Endothelial cell (in vitro differentiated cells): ENCODE data around the gene FXYD7. TPM values are rescaled to one million over a fixed set of nuclear protein-coding genes. Genes with fewer than 3 reads are reported as not detected.
A peak's percentile ranks its signal among the peaks of the same experiment; 100 is the strongest.
"Not testable (repeated sequence)": the region's sequence is repeated elsewhere in the genome, so short reads cannot be mapped to it uniquely, and the experiment has no call there.

ENCODE experiments used
- DNase-seq: peaks from one replicate; pipeline ENCODE4 v3.0.0; 2021; ENCODE audit warnings: low spot score
- H3K27ac Mint-ChIP-seq: one replicate; pipeline ENCODE4 v1.8.0; 2021; ENCODE audit warnings: mixed read lengths, inconsistent platforms; ENCODE audit not compliant: unreplicated experiment
- H3K27me3 Mint-ChIP-seq: one replicate; pipeline ENCODE4 v1.8.0; 2021; ENCODE audit warnings: mild to moderate bottlenecking, moderate library complexity, mixed read lengths, inconsistent platforms; ENCODE audit not compliant: unreplicated experiment
- H3K36me3 Mint-ChIP-seq: one replicate; pipeline ENCODE4 v1.8.0; 2021; ENCODE audit warnings: mild to moderate bottlenecking, low read depth, mixed read lengths, inconsistent platforms; ENCODE audit not compliant: unreplicated experiment
- H3K4me1 Mint-ChIP-seq: one replicate; pipeline ENCODE4 v1.8.0; 2021; ENCODE audit warnings: mild to moderate bottlenecking, mixed read lengths, inconsistent platforms; ENCODE audit not compliant: unreplicated experiment
- H3K4me3 Mint-ChIP-seq: one replicate; pipeline ENCODE4 v1.8.0; 2021; ENCODE audit warnings: mild to moderate bottlenecking, mixed read lengths, inconsistent platforms; ENCODE audit not compliant: unreplicated experiment
- H3K9me3 Mint-ChIP-seq: one replicate; pipeline ENCODE4 v1.8.0; 2021; ENCODE audit warnings: mixed read lengths, inconsistent platforms; ENCODE audit not compliant: unreplicated experiment
- total RNA-seq: library from RNA; stranded (reverse); fragmentation: NEBNext Ultra II Directional; extraction: Animal tissue kit (Norgen Biotek cat#: 25700); gene quantifications from one replicate; pipeline ENCODE4 v1.2.1, GENCODE V29; 2021; ENCODE audit not compliant: unreplicated experiment
- TF ChIP-seq, protein P1 (sequence below): fragments of 200-600 bp; sonication (generic); IDR thresholded peaks from one replicate; pipeline ENCODE4 v1.5.0; 2021; ENCODE audit warnings: antibody characterized with exemption; ENCODE audit not compliant: unreplicated experiment

Gene FXYD7
- total RNA-seq, 1 donor from 2014 or later, result 0.67 TPM

DNA sequence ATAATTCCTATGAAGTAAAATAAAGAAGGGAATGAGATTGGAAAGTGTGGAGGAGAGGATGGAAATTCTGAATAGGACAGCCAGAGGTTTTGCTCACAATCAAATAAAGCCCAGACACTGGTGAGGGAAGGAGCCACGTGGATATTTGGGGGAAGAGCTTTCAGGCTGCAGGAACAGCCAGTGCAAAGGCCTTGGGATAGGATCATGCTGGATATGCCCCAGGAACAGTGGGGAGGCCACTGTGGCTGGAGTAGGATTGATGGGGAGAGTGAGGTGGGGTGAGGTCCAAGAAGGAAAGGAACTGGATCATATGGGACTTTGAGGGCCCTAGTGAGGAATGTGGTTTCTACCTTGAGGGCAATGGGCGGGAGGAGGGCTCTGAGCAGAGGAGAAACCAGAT is 7.4 kb downstream of the FXYD7 start:
- Mint-ChIP-seq H3K36me3 (peaks cover 7% of the 10 kb centered on the region), H3K4me3 (peak overlapping the region; percentile 3), H3K4me1 (peaks cover 17% of the 10 kb centered on the region), H3K27me3 (peaks cover 14% of the 10 kb centered on the region), H3K27ac (no peak overlapping the region), H3K9me3 (no peaks in the 10 kb centered on the region)
- DNase-seq, result no peak
- TF ChIP-seq, protein P1, sequence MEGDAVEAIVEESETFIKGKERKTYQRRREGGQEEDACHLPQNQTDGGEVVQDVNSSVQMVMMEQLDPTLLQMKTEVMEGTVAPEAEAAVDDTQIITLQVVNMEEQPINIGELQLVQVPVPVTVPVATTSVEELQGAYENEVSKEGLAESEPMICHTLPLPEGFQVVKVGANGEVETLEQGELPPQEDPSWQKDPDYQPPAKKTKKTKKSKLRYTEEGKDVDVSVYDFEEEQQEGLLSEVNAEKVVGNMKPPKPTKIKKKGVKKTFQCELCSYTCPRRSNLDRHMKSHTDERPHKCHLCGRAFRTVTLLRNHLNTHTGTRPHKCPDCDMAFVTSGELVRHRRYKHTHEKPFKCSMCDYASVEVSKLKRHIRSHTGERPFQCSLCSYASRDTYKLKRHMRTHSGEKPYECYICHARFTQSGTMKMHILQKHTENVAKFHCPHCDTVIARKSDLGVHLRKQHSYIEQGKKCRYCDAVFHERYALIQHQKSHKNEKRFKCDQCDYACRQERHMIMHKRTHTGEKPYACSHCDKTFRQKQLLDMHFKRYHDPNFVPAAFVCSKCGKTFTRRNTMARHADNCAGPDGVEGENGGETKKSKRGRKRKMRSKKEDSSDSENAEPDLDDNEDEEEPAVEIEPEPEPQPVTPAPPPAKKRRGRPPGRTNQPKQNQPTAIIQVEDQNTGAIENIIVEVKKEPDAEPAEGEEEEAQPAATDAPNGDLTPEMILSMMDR, result no peak

DNA sequence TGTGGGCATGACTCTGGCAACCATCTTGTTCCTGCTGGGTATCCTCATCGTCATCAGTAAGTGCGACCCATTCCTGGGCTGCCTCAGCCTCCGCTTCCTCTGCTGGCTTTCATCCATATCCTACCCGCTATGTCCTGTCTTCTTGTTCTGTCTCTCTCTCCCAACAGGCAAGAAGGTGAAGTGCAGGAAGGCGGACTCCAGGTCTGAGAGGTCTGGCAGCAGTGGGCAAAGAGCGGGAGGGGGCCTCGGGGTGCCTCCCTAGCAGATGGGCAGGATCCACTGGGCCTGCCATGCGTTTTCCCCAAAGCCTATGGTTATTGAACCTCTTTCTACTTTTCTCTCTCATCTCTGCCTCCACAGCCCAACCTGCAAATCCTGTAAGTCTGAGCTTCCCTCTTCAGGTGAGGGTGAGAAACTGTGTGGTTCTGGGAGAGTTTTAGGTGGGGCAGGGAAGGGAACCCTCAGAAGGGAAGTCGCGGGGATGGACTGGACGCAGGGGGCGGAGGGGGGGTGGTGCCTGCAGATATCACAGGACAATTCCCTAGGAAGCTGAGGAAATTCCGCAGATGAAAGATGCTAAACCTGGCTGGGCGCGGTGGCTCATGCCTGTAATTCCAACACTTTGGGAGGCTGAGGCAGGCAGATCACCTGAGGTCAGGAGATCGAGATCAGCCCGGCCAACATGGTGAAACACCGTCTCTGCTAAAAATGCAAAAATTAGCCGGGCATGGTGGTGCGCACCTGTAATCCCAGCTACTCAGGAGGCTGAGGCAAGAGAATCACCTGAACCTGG is 8.4 kb downstream of the FXYD7 start:
- Mint-ChIP-seq H3K9me3 (no peaks in the 10 kb centered on the region), H3K36me3 (peaks cover 13% of the 10 kb centered on the region), H3K4me3 (no peak overlapping the region), H3K27me3 (peaks cover 14% of the 10 kb centered on the region), H3K27ac (no peak overlapping the region), H3K4me1 (peaks cover 20% of the 10 kb centered on the region)
- no peak for DNase-seq
- TF ChIP-seq, protein P1, result no peak

DNA sequence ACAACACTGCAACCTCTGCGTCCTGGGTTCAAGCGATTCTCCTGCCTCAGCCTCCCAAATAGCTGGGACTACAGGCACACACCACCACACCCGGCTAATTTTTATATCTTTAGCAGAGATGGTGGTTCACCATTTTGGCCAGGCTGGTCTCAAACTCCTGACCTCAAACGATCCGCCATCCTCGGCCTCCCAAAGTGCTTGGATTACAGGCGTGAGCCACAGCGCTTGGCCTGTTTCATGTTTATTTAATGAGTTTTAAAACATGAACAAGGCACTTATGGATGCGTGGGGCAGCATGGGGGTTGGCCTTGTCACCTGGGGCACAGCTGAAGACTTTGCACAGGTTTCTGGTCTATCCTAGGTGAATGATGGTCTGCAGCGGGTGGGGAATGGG is 10.1 kb downstream of the FXYD7 start:
- peaks cover 15% of the 10 kb centered on the region for H3K36me3 Mint-ChIP-seq
- H3K27ac Mint-ChIP-seq, H3K9me3 Mint-ChIP-seq, DNase-seq: not testable (repeated sequence)
- peaks cover 21% of the 10 kb centered on the region for H3K4me1 Mint-ChIP-seq
- H3K27me3 Mint-ChIP-seq, result peaks cover 14% of the 10 kb centered on the region
- peak overlapping the region; percentile 67 for H3K4me3 Mint-ChIP-seq

DNA sequence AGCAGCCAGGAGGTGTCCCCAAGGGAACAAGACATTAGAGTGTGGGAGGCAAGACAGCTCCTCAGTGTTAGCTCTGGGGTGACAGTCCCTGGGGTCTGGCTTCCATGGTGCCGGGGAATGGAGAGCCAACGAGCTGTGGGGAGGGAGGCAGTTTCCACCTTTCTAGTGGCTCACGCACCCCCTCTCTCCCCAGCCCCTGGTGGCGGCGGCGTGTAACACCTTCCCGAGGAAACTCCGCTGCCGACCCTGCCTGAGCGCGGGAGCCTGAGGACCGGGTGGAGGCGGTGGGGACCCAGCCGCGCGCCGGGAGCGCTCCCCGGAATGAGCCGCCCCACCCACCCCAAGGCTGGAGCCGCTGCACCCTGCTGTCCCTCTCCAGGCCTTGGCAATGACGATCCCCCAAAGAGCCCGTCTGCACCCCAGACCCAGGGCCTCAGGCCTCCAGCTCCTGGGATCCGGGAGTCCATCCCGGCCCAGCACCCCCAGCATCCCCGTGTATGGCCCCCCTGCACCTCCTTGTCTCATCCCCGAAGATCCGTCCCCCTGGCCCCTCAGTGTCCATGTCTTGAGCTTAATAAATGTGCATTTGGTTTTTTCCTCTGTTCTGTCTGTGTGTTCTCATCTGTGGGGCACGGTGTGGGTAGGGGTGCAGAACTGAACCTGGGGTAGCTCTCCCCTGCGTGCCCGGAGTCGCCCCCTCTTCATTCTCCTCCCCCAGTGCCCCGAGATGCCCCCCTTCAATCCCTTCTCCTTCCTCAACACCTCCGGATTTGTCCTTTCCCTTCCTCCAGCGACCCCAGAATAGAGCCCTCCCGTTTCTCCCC is 10.9 kb downstream of the FXYD7 start:
- H3K4me1 Mint-ChIP-seq, result peaks cover 21% of the 10 kb centered on the region
- peaks cover 19% of the 10 kb centered on the region for H3K36me3 Mint-ChIP-seq
- H3K4me3 Mint-ChIP-seq, result peak overlapping the region; percentile 93
- H3K9me3 Mint-ChIP-seq, result no peaks in the 10 kb centered on the region
- peaks cover 14% of the 10 kb centered on the region for H3K27me3 Mint-ChIP-seq
- peak; percentile 75 for DNase-seq
- H3K27ac Mint-ChIP-seq, result peak overlapping the region; percentile 57
- TF ChIP-seq, protein P1, result peak; percentile 77

DNA sequence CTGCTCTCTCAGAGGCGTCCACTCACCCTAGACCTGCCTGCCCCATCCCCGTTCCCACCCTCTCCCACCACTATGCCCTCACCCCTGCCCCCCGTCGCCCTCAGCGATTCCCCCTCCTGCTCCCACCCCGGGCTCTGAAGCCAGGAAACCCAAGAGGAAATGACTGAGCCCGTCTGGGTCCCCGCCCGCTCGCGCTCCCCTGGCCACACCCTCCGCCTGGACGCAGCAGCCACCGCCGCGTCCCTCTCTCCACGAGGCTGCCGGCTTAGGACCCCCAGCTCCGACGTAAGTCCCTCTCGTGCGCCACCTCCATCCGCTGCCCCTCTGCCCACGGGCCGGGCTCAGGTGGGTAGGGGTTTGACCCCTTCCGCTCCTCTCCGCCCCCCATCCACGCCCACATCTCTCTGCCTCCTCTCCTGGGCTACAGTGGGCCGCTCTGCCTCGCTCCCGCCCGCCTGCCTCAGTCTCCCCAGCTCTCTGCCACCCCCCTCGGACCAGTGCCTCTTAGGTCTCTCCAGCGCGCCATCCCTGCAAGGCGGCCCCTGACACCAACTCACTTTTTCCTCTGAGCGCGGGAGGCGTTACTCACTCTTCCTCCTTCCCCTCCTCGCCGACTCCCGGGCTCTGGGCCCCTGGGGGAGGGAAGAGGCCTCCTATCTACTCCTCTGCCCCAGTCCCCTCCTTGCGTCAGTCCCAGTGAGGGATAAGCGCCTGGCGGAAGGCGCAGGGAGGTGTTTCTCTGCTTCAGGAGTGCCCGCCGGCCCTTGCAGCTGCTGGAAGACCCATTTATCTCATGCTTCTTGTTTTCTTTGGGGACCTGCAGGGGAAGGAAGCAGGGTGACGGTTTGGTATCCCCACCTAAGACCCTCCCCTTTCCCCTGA is 11.7 kb downstream of the FXYD7 start, which contains the start of gene FXYD5:
FXYD5 (plus strand) TSS at position 211 of the 882 bp plus-strand sequence. CDS start 816 bp downstream, outside the sequence.
- Mint-ChIP-seq H3K27me3 (peaks cover 11% of the 10 kb centered on the region), H3K4me3 (peak within 1 kb of the TSS; percentile 93), H3K36me3 (peaks cover 25% of the 10 kb centered on the region), H3K9me3 (no peaks in the 10 kb centered on the region), H3K4me1 (peaks cover 21% of the 10 kb centered on the region), H3K27ac (peak within 1 kb of the TSS; percentile 74)
- TF ChIP-seq, protein P1, result no peak
- peak; percentile 53 for DNase-seq
